ENCODE data around the gene SHISA6.

- TF ChIP-seq CTCF (conservative IDR thresholded peaks at IDR 0.05 in 1 of 2, IDR thresholded peaks at IDR 0.05 in 1 of 2; ENCODE audit: low read depth in 1 of 2, low read length in 2 of 2) (no peak), EZH2 (IDR thresholded peaks at IDR 0.05; ENCODE audit: low read length, missing control alignments) (no peak)
Measured at GRCh38 chr17:11548398-11548797, 307.4 kb downstream of the SHISA6 start.

Measured in fibroblast of lung (primary cell).